HG03280 (cell line): ENCODE data around the gene ABLIM3.

ENCODE experiments used
- ATAC-seq: cut with Tn5 transposase; IDR thresholded peaks from one replicate; pipeline ENCODE4 v1.9.1; 2021; ENCODE audit warnings: mild to moderate bottlenecking, moderate library complexity; ENCODE audit not compliant: unreplicated experiment

ABLIM3 gene

DNA sequence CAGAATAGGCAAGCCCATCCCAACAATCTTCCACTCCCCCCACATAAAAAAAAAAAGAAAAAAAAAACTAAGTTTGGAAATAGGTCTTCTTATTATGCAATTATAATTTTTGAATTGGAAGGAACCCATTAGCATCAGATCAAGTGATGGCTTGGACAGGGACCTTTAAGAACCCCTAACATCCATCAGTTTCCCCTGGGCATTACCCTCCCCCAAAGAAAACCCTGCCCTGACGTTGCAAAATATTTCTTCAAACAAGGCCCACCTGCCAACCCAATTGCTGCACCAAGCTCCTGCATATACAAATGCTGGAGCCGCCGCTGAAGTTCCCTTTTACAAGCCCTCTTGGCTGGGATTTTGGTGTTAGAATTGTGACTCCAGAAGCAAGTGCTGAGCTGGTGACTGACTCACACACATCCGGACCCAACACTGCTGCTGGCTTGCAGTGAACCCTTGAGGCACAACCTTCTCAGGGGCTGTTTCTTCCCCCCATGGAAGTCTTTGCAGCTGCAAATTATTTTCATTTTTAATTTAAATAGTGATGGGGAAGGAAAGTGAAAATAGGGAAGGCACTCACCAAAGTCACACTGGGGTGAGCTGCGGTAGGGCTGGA is 74.3 kb downstream of the ABLIM3 start:
- ATAC-seq, result no peak

GRCh38 chr5:149216496-149216895 is 75.2 kb downstream of the ABLIM3 start:
- no peak for ATAC-seq

DNA sequence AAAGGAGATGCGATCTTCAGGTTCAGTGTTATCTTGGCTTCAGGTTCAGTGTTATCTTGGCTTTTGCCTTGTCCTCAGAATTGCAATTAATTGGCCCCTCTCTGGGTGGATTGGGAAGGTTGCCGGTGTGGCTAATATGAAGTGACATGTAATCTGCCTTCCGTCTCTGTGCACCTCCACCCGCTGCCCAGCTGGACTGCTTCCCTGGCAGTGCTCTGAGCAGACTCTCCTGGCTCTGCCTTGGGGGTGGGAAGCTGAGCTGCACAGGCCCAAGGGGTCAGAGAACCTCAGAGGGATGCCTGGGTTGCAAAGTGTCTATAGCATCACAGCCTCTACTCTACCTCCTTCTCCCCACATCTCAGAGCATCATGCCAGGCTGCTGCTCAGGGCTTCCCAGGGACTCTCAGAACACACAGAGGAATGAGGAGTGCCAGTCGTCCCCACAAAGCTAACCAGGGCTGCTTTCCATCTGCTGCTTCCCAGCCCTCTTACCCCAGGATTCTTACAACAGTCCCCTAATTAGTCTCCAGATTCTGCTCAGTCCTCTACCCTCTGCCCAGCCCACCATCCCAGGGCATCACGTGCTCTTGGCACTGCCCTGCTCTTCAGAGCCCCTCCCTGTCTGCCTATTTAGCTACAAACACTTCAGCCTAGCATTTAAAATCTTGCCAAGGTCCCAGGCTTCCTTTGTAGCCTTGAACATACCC is 76.0 kb downstream of the ABLIM3 start:
- ATAC-seq, result no peak

DNA sequence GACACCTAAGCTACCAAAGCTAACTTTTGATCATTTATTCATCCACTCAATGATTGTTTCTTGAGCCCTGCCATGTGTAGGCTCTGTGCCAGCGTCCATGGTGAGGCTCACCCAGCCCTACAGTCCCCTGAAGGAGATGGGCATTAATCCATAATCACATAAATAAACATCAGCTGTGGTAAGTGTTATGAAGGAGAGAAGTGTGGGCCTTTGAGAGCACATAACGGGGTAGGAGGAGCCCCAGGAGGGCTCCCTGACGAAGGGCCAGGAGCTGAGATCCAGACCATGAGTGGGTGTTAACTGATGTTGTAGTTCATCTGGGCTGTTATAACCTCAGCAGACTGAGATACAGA is 76.5 kb downstream of the ABLIM3 start:
- no peak for ATAC-seq

- ATAC-seq, result no peak
Measured at GRCh38 chr5:149219584-149219983, 78.3 kb downstream of the ABLIM3 start.

GRCh38 chr5:149220750-149221149 is 79.5 kb downstream of the ABLIM3 start:
- ATAC-seq, result no peak

DNA sequence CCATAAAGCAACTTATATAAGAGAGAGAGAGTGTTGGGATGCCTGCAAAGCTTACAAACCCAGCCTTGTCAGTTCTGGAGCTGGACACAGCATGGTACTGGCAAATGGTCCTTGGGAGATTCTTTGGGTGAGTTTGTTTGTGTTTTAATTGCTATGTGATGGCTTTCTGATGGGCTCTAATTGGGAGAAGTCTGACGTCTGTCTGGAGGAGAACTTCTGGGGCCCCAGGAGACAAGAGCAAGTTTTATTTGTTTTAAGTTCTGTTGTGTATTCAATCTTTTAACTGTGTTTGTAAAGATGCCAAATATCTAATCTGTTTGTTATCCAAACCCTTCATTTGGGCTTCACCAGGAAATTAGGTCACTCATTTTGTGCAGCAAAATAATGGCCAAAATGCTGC is 80.0 kb downstream of the ABLIM3 start:
- no peak for ATAC-seq

- ATAC-seq, result no peak
Measured at GRCh38 chr5:149221731-149222342, 80.5 kb downstream of the ABLIM3 start.

GRCh38 chr5:149223081-149223848 is 82.0 kb downstream of the ABLIM3 start:
- no peak for ATAC-seq

DNA sequence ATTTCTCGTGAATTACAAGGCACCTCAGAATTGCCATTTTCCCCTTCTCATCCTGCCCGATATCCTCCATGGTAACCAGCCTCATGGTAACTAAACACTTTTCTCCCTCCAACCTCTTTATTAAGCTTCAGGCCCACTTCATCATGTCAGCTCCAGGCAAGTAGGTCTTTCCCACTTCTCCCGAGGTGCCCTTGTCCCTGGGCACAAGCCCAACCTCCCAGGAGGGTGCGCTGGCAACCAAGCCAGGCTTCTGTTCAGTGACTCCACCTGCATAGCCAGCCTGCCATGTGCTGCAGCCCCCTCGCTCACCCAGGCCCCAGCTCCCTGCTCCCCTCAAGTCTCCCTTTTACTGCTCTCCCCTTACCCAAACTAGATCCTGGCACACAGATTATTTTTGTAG is 83.0 kb downstream of the ABLIM3 start:
- ATAC-seq, result no peak

GRCh38 chr5:149227168-149227826 is 86.0 kb downstream of the ABLIM3 start:
- ATAC-seq, result no peak

- ATAC-seq, result no peak
Measured at GRCh38 chr5:149228618-149229297, 87.5 kb downstream of the ABLIM3 start.

- no peak for ATAC-seq
Measured at GRCh38 chr5:149229298-149229937, 88.1 kb downstream of the ABLIM3 start.

DNA sequence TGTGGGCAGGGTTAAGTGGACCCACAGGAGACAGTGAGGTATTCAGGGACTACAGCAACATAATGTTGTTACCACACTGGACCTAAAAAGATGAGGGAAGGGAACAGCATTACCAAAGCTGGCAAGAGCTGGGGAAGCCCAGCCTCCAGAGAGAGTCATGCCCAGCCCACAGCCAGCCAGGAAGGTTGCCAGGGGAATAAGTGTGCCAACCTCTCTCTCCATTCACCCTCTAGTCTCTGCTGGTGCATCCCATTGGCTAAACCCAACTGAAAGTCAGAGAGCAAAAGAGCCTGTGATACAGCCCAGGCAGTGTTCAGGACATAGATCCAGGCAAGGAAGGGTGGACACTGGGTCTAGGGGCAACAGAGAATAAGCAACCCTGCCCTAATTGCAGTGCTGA is 94.5 kb downstream of the ABLIM3 start:
- no peak for ATAC-seq

DNA sequence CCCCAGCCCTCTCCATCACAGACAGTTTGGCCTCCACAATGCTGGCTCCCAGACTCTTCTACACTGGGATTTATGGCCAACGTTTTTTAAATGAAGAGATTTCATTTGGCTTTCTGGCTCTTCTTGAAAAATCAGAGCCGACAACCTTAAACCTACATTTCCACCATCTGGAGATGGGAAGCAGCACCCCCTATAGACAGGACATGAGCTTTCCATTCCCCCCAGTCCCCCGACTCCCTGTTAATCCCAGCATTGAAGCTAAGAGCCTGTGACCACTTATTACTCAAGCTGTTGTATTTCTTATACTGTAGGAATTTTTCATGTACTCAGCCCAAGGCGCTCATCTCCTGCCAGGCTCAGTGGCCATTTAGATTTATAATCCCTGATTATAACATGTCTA is 96.4 kb downstream of the ABLIM3 start:
- ATAC-seq, result no peak

DNA sequence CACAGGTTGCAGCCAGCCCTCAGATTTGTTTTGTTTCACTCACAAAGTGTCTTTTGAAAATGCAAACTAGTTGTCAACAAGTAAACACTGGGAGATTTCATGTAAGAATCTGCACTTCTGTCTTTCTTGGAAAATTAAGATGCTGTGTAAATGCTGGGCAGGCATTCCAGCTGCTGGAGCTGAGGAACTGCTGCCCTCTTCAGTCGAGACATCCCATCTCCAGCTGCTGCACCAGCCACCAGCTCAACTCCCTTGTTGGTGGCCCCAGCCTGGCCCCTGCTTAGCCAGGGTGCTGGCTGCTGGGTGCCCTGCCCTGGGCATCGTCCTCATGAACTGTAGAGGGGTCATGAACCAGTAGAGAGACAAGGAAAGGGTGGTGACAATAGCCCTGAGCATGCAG is 97.2 kb downstream of the ABLIM3 start:
- no peak for ATAC-seq

DNA sequence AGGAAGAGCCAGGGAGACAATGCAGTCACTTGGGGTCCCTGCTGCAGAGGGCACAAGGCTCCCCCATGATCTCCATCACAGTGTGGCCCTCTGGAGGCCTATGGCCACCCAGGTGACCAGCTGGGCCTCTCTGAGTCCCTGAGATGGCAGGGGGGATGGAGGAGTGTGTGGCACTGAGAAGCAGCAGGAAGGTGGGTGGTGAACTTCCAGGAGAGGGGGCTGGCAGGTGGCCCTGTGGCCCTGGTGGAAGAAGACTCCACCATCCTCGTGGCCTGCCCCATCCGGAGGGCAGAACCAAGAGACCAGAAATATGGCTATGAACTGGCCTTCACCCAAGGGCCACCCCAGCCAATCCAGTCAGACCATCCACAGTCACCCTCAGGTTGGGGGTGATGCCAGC is 98.6 kb downstream of the ABLIM3 start:
- no peak for ATAC-seq

GRCh38 chr5:149240354-149240998 is 99.2 kb downstream of the ABLIM3 start:
- ATAC-seq, result no peak

DNA sequence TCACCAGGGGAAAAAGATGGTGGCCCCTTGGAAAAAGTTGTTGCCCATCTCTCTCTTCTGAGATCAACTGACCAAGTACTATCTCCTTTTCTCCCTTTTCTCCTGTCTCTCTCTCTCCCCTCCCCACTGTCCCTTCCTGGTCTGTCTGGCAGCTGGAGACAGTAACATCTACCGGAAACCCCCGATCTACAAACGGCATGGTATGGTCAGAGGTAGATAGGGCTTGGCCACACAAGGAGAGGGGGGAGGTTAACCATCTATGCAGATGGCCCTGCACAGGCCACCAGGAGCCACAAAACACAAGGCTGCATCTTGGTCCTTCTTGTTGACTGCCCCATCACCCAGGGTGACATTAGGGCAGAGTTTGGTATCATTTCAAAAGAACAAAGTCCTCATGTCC is 101.0 kb downstream of the ABLIM3 start:
- ATAC-seq, result no peak

DNA sequence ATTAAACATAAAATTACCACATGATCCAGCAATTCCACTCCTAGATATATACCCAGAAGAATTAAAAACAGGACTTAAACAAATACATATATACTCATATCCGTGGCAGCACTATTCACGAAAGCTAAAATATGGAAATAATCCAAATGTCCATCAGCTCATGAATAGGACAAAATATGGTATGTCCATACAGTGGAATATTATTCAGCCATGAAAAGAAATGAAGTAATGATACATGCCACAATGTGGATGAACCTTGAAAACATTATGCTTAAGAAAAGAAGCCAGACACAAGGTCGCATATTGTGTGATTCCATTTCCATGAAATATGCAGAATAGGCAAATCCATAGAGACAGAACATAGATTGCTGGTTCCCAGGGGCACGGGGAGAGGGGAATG is 105.6 kb downstream of the ABLIM3 start:
- no peak for ATAC-seq
